Measurements from ENCODE around the gene ATP5MK.
A peak's percentile ranks its signal among the peaks of the same experiment; 100 is the strongest.
"Not testable (repeated sequence)": the region's sequence is repeated elsewhere in the genome, so short reads cannot be mapped to it uniquely, and the experiment has no call there.

ATP5MK gene

DNA sequence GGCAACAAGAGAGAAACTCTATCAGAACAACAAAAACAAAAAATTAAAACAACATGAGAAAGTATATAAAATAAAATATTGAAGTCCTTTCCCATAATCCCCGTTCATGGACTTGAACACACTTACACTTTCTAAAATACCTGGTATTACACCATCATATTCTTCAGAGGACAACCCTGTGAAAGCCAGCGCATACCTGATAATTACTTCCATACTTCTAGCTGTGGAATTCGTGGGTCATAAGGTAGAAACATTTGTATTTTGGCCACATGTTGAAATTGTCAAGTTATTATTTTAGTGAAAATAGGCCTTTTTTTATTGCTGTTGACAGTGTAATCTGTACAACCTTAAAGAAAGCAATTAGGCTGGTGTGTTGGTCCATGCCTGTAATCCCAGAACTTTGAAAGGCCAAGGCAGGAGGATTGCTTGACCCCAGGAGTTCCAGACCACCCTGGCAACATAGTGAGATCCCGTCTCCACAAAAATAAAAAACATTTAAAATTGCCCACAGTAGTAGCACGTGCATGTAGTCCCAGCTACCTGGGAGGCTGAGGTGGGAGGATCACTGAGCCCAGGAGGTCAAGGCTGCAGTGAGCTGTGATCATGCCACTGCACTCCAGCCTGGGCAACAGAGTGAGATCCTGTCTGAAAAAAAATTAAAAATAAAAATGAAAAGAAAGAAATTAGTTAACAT lies 40.2 kb downstream of the ATP5MK start (continued):
- no peak for TF ChIP-seq CREB5 (CRISPR knock-in tag; IDR thresholded peaks at IDR 0.05; ENCODE audit: low read depth)

DNA sequence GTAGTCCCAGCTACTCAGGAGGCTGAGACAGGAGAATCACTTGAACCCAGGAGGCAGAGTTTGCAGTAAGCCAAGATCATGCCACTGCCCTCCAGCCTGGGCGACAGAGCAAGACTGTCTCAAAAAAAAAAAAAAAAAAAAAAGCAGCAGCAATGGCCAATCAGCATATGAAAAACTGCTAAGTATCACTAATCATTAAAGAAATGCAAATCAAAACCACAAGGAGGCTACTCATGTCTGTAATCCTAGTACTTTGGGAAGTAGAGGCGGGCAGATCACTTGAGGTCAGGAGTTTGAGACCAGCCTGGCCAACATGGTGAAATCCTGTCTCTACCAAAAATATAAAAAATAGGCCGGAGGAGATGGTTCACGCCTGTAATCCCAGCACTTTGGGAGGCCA lies 41.7 kb downstream of the ATP5MK start:
- not testable (repeated sequence) for ATAC-seq

DNA sequence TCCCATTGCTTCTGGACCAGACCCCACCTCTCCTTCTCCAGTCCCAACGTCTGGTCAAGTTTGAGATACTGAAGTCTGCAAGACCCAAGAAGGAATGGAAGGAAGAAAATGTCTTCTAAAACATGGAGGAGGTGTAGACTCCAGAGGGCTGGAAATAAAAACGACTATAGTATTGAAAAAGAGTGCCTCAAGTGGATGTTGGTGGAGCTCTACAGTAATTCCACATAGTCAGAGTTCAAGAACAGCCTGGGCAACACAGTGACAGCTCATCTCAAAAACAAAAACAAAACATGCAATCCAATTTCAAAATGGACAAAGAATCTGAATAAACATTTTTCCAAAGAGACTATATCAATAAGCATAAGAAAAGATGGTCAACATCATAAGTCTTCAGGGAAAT lies 43.0 kb downstream of the ATP5MK start:
- ATAC-seq = no peak
- no peak for TF ChIP-seq RARB (CRISPR knock-in tag; IDR thresholded peaks at IDR 0.05)
- TF ChIP-seq ZC3H10 (CRISPR knock-in tag; IDR thresholded peaks at IDR 0.05) = no peak
- TF ChIP-seq CSDC2 (CRISPR knock-in tag; IDR thresholded peaks at IDR 0.05) = no peak
- no peak for TF ChIP-seq TSHZ2 (CRISPR knock-in tag; IDR thresholded peaks at IDR 0.05)
- no peak for TF ChIP-seq GLIS3 (CRISPR knock-in tag; IDR thresholded peaks at IDR 0.05)

GRCh38 chr10:103350517-103351260 lies 45.6 kb downstream of the ATP5MK start, which contains the start of gene PCGF6:
PCGF6 (minus strand) TSS chr10:103351140; CDS start chr10:103351066, 74 bp downstream.
- TF ChIP-seq ZNF70 (CRISPR knock-in tag; IDR thresholded peaks at IDR 0.05) (no peak), TOX (CRISPR knock-in tag; IDR thresholded peaks at IDR 0.05; ENCODE audit: borderline replicate concordance) (no peak), RARB (CRISPR knock-in tag; IDR thresholded peaks at IDR 0.05) (no peak), ZNF8 (CRISPR knock-in tag; IDR thresholded peaks at IDR 0.05) (no peak), OSR1 (CRISPR knock-in tag; IDR thresholded peaks at IDR 0.05) (no peak), POU6F1 (CRISPR knock-in tag; IDR thresholded peaks at IDR 0.05; ENCODE audit: borderline replicate concordance, low read depth) (no peak), CSDC2 (CRISPR knock-in tag; IDR thresholded peaks at IDR 0.05) (no peak), ISL1 (CRISPR knock-in tag; IDR thresholded peaks at IDR 0.05) (no peak), ZNF565 (CRISPR knock-in tag; conservative IDR thresholded peaks at IDR 0.05; ENCODE audit: low read depth) (no peak), GLIS3 (CRISPR knock-in tag; IDR thresholded peaks at IDR 0.05) (no peak), CSRNP3 (CRISPR knock-in tag; IDR thresholded peaks at IDR 0.05) (no peak), ARNTL (CRISPR knock-in tag; IDR thresholded peaks at IDR 0.05; ENCODE audit: borderline replicate concordance, low read depth) (no peak), TSHZ2 (CRISPR knock-in tag; IDR thresholded peaks at IDR 0.05) (no peak), ZFP30 (CRISPR knock-in tag; IDR thresholded peaks at IDR 0.05) (no peak), ZC3H10 (CRISPR knock-in tag; IDR thresholded peaks at IDR 0.05) (no peak), BACH2 (CRISPR knock-in tag; IDR thresholded peaks at IDR 0.05; ENCODE audit: borderline replicate concordance) (no peak), PPARA (CRISPR knock-in tag; IDR thresholded peaks at IDR 0.05; ENCODE audit: borderline replicate concordance) (no peak), PATZ1 (CRISPR knock-in tag; IDR thresholded peaks at IDR 0.05; ENCODE audit: borderline replicate concordance) (no peak), SNAI2 (CRISPR knock-in tag; IDR thresholded peaks at IDR 0.05) (no peak)
- peak; percentile 97 for ATAC-seq

Data from SK-N-SH treated with all-trans-retinoic acid at 6 μM for 48 hours (cell line).